GM19468 (cell line): ENCODE measurements around the gene PGA4.
"Not testable (repeated sequence)": the region's sequence is repeated elsewhere in the genome, so short reads cannot be mapped to it uniquely, and the experiment has no call there.

ENCODE experiments used
- ATAC-seq: cut with Tn5 transposase; IDR thresholded peaks from one replicate; pipeline ENCODE4 v1.9.1; 2021; ENCODE audit warnings: mild to moderate bottlenecking, moderate library complexity, moderate number of reproducible peaks; ENCODE audit not compliant: unreplicated experiment; ENCODE audit errors: extremely low read depth

PGA4 gene

GRCh38 chr11:61245284-61245964, 23.3 kb downstream of the PGA4 start:
- not testable (repeated sequence) for ATAC-seq

GRCh38 chr11:61248071-61248470, 25.9 kb downstream of the PGA4 start:
- not testable (repeated sequence) for ATAC-seq

- ATAC-seq, result not testable (repeated sequence)
Observed at GRCh38 chr11:61249201-61249600, 27.1 kb downstream of the PGA4 start.

GRCh38 chr11:61250796-61251765, 28.9 kb downstream of the PGA4 start:
- ATAC-seq, result not testable (repeated sequence)

GRCh38 chr11:61252332-61252731, 30.2 kb downstream of the PGA4 start:
- ATAC-seq, result not testable (repeated sequence)

- no peak for ATAC-seq
Observed at GRCh38 chr11:61254403-61255025, 32.4 kb downstream of the PGA4 start.

GRCh38 chr11:61256710-61257482, 34.7 kb downstream of the PGA4 start:
- ATAC-seq, result no peak

- no peak for ATAC-seq
Observed at GRCh38 chr11:61258546-61258945, 36.4 kb downstream of the PGA4 start.

- ATAC-seq, result no peak
Observed at GRCh38 chr11:61259363-61259762, 37.2 kb downstream of the PGA4 start.

- no peak for ATAC-seq
Observed at GRCh38 chr11:61264371-61264770, 42.2 kb downstream of the PGA4 start.

- ATAC-seq, result no peak
Observed at GRCh38 chr11:61264795-61265194, 42.6 kb downstream of the PGA4 start.

GRCh38 chr11:61265357-61265756, 43.2 kb downstream of the PGA4 start:
- no peak for ATAC-seq

- ATAC-seq, result no peak
Observed at GRCh38 chr11:61266602-61267001, 44.5 kb downstream of the PGA4 start.

GRCh38 chr11:61267437-61267841, 45.3 kb downstream of the PGA4 start:
- ATAC-seq, result no peak

- ATAC-seq, result no peak
Observed at GRCh38 chr11:61268588-61269250, 46.6 kb downstream of the PGA4 start.

- ATAC-seq, result no peak
Observed at GRCh38 chr11:61270354-61271076, 48.4 kb downstream of the PGA4 start.

GRCh38 chr11:61272731-61273130, 50.6 kb downstream of the PGA4 start:
- ATAC-seq, result no peak

- ATAC-seq, result no peak
Observed at GRCh38 chr11:61273178-61274078, 51.3 kb downstream of the PGA4 start.
